Measurements from ENCODE around the gene SNX10.

SNX10 gene

GRCh38 chr7:26409661-26410547 is 118.2 kb downstream of the SNX10 start:
- no peak for DNase-seq

GRCh38 chr7:26413007-26413691 is 121.5 kb downstream of the SNX10 start:
- DNase-seq, result no peak

GRCh38 chr7:26416004-26416403 is 124.3 kb downstream of the SNX10 start:
- no peak for DNase-seq

GRCh38 chr7:26417911-26418413 is 126.3 kb downstream of the SNX10 start:
- DNase-seq, result no peak

GRCh38 chr7:26419198-26419597 is 127.5 kb downstream of the SNX10 start:
- no peak for DNase-seq

- no peak for DNase-seq
These were observed 128.9 kb downstream of the SNX10 start for GRCh38 chr7:26420422-26421019.

GRCh38 chr7:26422761-26423160 is 131.1 kb downstream of the SNX10 start:
- DNase-seq, result no peak

GRCh38 chr7:26423436-26423835 is 131.8 kb downstream of the SNX10 start:
- no peak for DNase-seq

All from activated effector memory CD4-positive, alpha-beta T cell treated with anti-CD3 and anti-CD28 coated beads, Interleukin-2, amount 50 U/mL, for 16 hours (primary cell).